SK-N-SH (cell line): Measurements from ENCODE around the gene DTNA. TPM values are rescaled to one million over a fixed set of nuclear protein-coding genes. Genes with fewer than 3 reads are reported as not detected.

ENCODE experiments used
- CTCF ChIA-PET: fragments of 300-600, 350-600 bp; formaldehyde crosslinking; extraction: SDS; loops from one replicate; lab custom pipeline; 2021; lab: Yijun Ruan, JAX
- POLR2A ChIA-PET: fragments of 350-600 bp; sonication (Branson Sonifier 250); formaldehyde crosslinking; extraction: SDS; loops from one replicate; lab custom pipeline; 2020; ENCODE audit warnings: antibody characterized with exemption, inconsistent platforms; lab: Yijun Ruan, JAX
- DNase-seq: peaks from one replicate; pipeline ENCODE4 v3.0.0; 2012
- H2AFZ ChIP-seq: fragments of 200-600 bp; sonication (generic); 2 replicates; pipeline ENCODE4 v1.8.1; 2016; ENCODE audit warnings: antibody characterized with exemption, mild to moderate bottlenecking, low read depth
- H3F3A ChIP-seq: fragments of 200-600 bp; sonication (generic); replicated peaks from 2 replicates; pipeline ENCODE3; 2016; ENCODE audit warnings: antibody characterized with exemption, mild to moderate bottlenecking; ENCODE audit not compliant: insufficient read depth
- H3K27ac ChIP-seq, 2 experiments: fragments of 200-500 bp in 1 of 2; fragments of 200-600 bp in 1 of 2; sonication (Bioruptor generic) in 1 of 2; sonication (generic), shearing (Covaris generic) in 1 of 2; 2 replicates each; pipeline versions ENCODE4 v1.5.1 to v1.6.1; 2014 to 2016; ENCODE audit warnings: low read depth in 2 of 2, inconsistent platforms in 1 of 2, low read length in 1 of 2, mild to moderate bottlenecking in 1 of 2, mixed read lengths in 1 of 2
- H3K27me3 ChIP-seq: fragments of 200-600 bp; sonication (generic), shearing (Covaris generic); 2 replicates; pipeline ENCODE4 v1.6.1; 2016; ENCODE audit warnings: mixed run types; ENCODE audit not compliant: insufficient read depth
- H3K36me3 ChIP-seq, 2 experiments: fragments of 200-500 bp in 1 of 2; fragments of 200-600 bp in 1 of 2; sonication (Bioruptor generic) in 1 of 2; sonication (generic) in 1 of 2; replicated peaks in 1 of 2; 2 replicates each; pipeline versions ENCODE3 to v1.5.1; 2014 to 2016; ENCODE audit warnings: low read length in 1 of 2, mild to moderate bottlenecking in 1 of 2; ENCODE audit not compliant: insufficient read depth in 2 of 2, control insufficient read depth in 1 of 2
- H3K4me1 ChIP-seq, 2 experiments: fragments of 200-500 bp in 1 of 2; fragments of 200-600 bp in 1 of 2; sonication (Bioruptor generic) in 1 of 2; sonication (generic), shearing (Covaris generic) in 1 of 2; 2 replicates each; pipeline versions ENCODE4 v1.5.1 to v1.6.1; 2014 to 2016; ENCODE audit warnings: low read depth in 1 of 2, low read length in 1 of 2, mixed run types in 1 of 2; ENCODE audit not compliant: insufficient read depth in 2 of 2, control insufficient read depth in 1 of 2
- H3K4me2 ChIP-seq: fragments of 200-600 bp; sonication (generic), shearing (Covaris generic); 2 replicates; pipeline ENCODE4 v1.6.1; 2017; ENCODE audit warnings: mixed run types
- H3K4me3 ChIP-seq, 2 experiments: fragments of 200-500 bp in 1 of 2; fragments of 200-600 bp in 1 of 2; sonication (Bioruptor generic) in 1 of 2; sonication (generic), shearing (Covaris generic) in 1 of 2; 2 replicates each; pipeline versions ENCODE4 v1.5.1 to v1.8.1; 2014 to 2016; ENCODE audit warnings: low read depth in 2 of 2, inconsistent platforms in 1 of 2, low read length in 1 of 2, mild to moderate bottlenecking in 1 of 2, mixed read lengths in 1 of 2, moderate library complexity in 1 of 2
- H3K79me2 ChIP-seq: fragments of 200-600 bp; sonication (generic); 2 replicates; pipeline ENCODE4 v1.8.1; 2017; ENCODE audit warnings: mild to moderate bottlenecking; ENCODE audit not compliant: insufficient read depth
- H3K9ac ChIP-seq: fragments of 200-600 bp; sonication (generic); 2 replicates; pipeline ENCODE4 v1.6.1; 2017; ENCODE audit warnings: mixed run types
- H3K9me2 ChIP-seq: fragments of 200-600 bp; sonication (generic); 2 replicates; pipeline ENCODE4 v1.6.1; 2017; ENCODE audit warnings: mixed run types
- H3K9me3 ChIP-seq: fragments of 200-600 bp; sonication (generic); 2 replicates; pipeline ENCODE4 v1.6.1; 2017; ENCODE audit warnings: mixed run types, mild to moderate bottlenecking, moderate library complexity
- H4K20me1 ChIP-seq: fragments of 200-600 bp; sonication (generic); 2 replicates; pipeline ENCODE4 v1.6.1; 2017; ENCODE audit warnings: mild to moderate bottlenecking, mixed run types; ENCODE audit not compliant: insufficient read depth
- CHD2 ChIP-seq: fragments of 150-350 bp; IDR thresholded peaks from 2 replicates; pipeline ENCODE4 v1.6.1; 2018; ENCODE audit warnings: low read length; ENCODE audit not compliant: partially characterized antibody
- CTCF ChIP-seq: fragments of 200-600 bp; sonication (generic); IDR thresholded peaks from 2 replicates; pipeline ENCODE4 v1.6.1; 2017; ENCODE audit warnings: antibody characterized with exemption, mild to moderate bottlenecking, moderate library complexity
- EP300 ChIP-seq, 2 experiments: IDR thresholded peaks; 2 replicates each; pipeline versions ENCODE4 v1.4.0 to v1.6.1; 2012; ENCODE audit warnings: borderline replicate concordance in 1 of 2, low read depth in 1 of 2, low read length in 1 of 2
- FOXJ3 ChIP-seq: sonication (generic); formaldehyde crosslinking; IDR thresholded peaks from 2 replicates; pipeline ENCODE4 v1.5.1; 2020; ENCODE audit warnings: mild to moderate bottlenecking, missing genetic modification reagents
- FOXM1 ChIP-seq: IDR thresholded peaks from 2 replicates; pipeline ENCODE4 v1.4.0; 2012; ENCODE audit warnings: low read depth, mild to moderate bottlenecking
- GATA2 ChIP-seq: sonication (generic); formaldehyde crosslinking; IDR thresholded peaks from 2 replicates; pipeline ENCODE4 v1.5.0; 2020; ENCODE audit warnings: mild to moderate bottlenecking, missing genetic modification reagents
- IRF3 ChIP-seq: fragments of 150-350 bp; IDR thresholded peaks from 2 replicates; pipeline ENCODE4 v1.6.1; 2016; ENCODE audit warnings: mild to moderate bottlenecking, low read depth, low read length
- JUND ChIP-seq: IDR thresholded peaks from 2 replicates; pipeline ENCODE4 v1.4.0; 2012
- MEF2A ChIP-seq: IDR thresholded peaks from 2 replicates; pipeline ENCODE4 v1.4.0; 2012; ENCODE audit warnings: low read depth, borderline replicate concordance
- NFIC ChIP-seq: IDR thresholded peaks from 2 replicates; pipeline ENCODE4 v1.4.0; 2012; ENCODE audit warnings: borderline replicate concordance
- NRF1 ChIP-seq: IDR thresholded peaks from 2 replicates; pipeline ENCODE4 v1.6.1; 2012; ENCODE audit warnings: low read depth, mild to moderate bottlenecking, low read length
- POLR2AphosphoS5 ChIP-seq: IDR thresholded peaks from 2 replicates; pipeline ENCODE4 v1.6.1; 2012; ENCODE audit warnings: low read depth, low read length
- RAD21 ChIP-seq: IDR thresholded peaks from 2 replicates; pipeline ENCODE4 v1.6.1; 2012; ENCODE audit warnings: mild to moderate bottlenecking, low read length
- RCOR1 ChIP-seq: fragments of 150-350 bp; IDR thresholded peaks from 2 replicates; pipeline ENCODE4 v1.6.1; 2017; ENCODE audit warnings: antibody characterized with exemption, low read length
- REST ChIP-seq: IDR thresholded peaks from 2 replicates; pipeline ENCODE4 v1.6.1; 2012; ENCODE audit warnings: mild to moderate bottlenecking, low read depth, low read length, moderate library complexity
- RXRA ChIP-seq: IDR thresholded peaks from 2 replicates; pipeline ENCODE4 v1.4.0; 2012; ENCODE audit warnings: low read depth, mild to moderate bottlenecking, borderline replicate concordance
- TCF12 ChIP-seq: IDR thresholded peaks from 2 replicates; pipeline ENCODE4 v1.4.0; 2012
- USF1 ChIP-seq: IDR thresholded peaks from 2 replicates; pipeline ENCODE4 v1.4.0; 2012; ENCODE audit warnings: low read depth, borderline replicate concordance
- YY1 ChIP-seq: IDR thresholded peaks from 2 replicates; pipeline ENCODE4 v1.4.0; 2012; ENCODE audit warnings: low read depth, mild to moderate bottlenecking
- ZBTB33 ChIP-seq: IDR thresholded peaks from 2 replicates; pipeline ENCODE4 v1.4.0; 2012; ENCODE audit warnings: low read depth, borderline replicate concordance
- WGBS: methylation state at CpG from one replicate; pipeline ENCODE4 v1.1.6; 2017; ENCODE audit warnings: low lambda C conversion rate; 5-methylcytosine and 5-hydroxymethylcytosine counted together
- polyA plus RNA-seq, 3 experiments: library from polyadenylated mRNA; depleted of rRNA; stranded (reverse); fragments of >200 nt; gene quantifications; 2 replicates each; pipeline ENCODE4 v1.2.3, GENCODE V29; 2012

Gene DTNA
- polyA plus RNA-seq, 1 of the 3 experiments (the other 2 are of a cell fraction) = 7.9 TPM

- DNase-seq = no peak
- H3K36me3 ChIP-seq = no peaks in the 10 kb centered on the region
- ChIA-PET POLR2A (no interaction called here), CTCF (interaction anchor here (0.7 to 1.0 kb wide), 2 partner anchors 13 to 25 kb away, joined by 3 to 4 read pairs; no protein-coding TSS in a partner anchor)
- H2AFZ ChIP-seq = no peak overlapping the region
- H3K27me3 ChIP-seq = no peaks in the 10 kb centered on the region
- H3K9me2 ChIP-seq = no peaks in the 10 kb centered on the region
- no peaks in the 10 kb centered on the region for H3K79me2 ChIP-seq
- H3K4me1 ChIP-seq = no peaks in the 10 kb centered on the region
- no peak overlapping the region for H3K4me2 ChIP-seq
- H3K9ac ChIP-seq = no peak overlapping the region
- no peaks in the 10 kb centered on the region for H3F3A ChIP-seq
- H3K4me3 ChIP-seq = no peak overlapping the region
- no peaks in the 10 kb centered on the region for H4K20me1 ChIP-seq
- TF ChIP-seq GATA2 (CRISPR knock-in tag) (no peak), FOXJ3 (CRISPR knock-in tag) (no peak), POLR2AphosphoS5 (no peak), YY1 (no peak), IRF3 (no peak)
- no peak overlapping the region for H3K27ac ChIP-seq
- no peaks in the 10 kb centered on the region for H3K9me3 ChIP-seq
These were observed 131.8 kb downstream of the DTNA start for GRCh38 chr18:34841891-34842290.

- ChIA-PET POLR2A (no interaction called here), CTCF (no interaction called here)
- no peaks in the 10 kb centered on the region for H3F3A ChIP-seq
- no peaks in the 10 kb centered on the region for H3K9me3 ChIP-seq
- peaks cover 0 to 2% of the 10 kb centered on the region in 2 experiments; a peak in 1 of 4 replicates for H3K4me1 ChIP-seq
- no peaks in the 10 kb centered on the region for H4K20me1 ChIP-seq
- 67% methylated on average over 1 of the region's 1 CpG for WGBS
- no peaks in the 10 kb centered on the region for H3K79me2 ChIP-seq
- no peak overlapping the region for H3K9ac ChIP-seq
- no peaks in the 10 kb centered on the region for H3K27me3 ChIP-seq
- DNase-seq = no peak
- H3K4me2 ChIP-seq = no peak overlapping the region
- no peaks in the 10 kb centered on the region for H3K36me3 ChIP-seq
- H3K9me2 ChIP-seq = no peaks in the 10 kb centered on the region
- H3K4me3 ChIP-seq = no peak overlapping the region
- no peak overlapping the region for H2AFZ ChIP-seq
- no peak overlapping the region for H3K27ac ChIP-seq
- no peak for TF ChIP-seq ZBTB33
- TF ChIP-seq NRF1 = no peak
- no peak for TF ChIP-seq EP300 (IDR thresholded peaks at IDR 0.05; ENCODE audit: borderline replicate concordance in 1 of 2, low read depth in 1 of 2, low read length in 1 of 2)
- TF ChIP-seq YY1 = no peak
- TF ChIP-seq REST = no peak
- no peak for TF ChIP-seq RAD21
- TF ChIP-seq FOXM1 = no peak
- TF ChIP-seq CHD2 = no peak
- TF ChIP-seq CTCF = no peak
- TF ChIP-seq NFIC = no peak
- no peak for TF ChIP-seq POLR2AphosphoS5
- TF ChIP-seq USF1 = no peak
- TF ChIP-seq RCOR1 = no peak
- TF ChIP-seq JUND = no peak
- TF ChIP-seq GATA2 (CRISPR knock-in tag) = no peak
- no peak for TF ChIP-seq RXRA
- TF ChIP-seq MEF2A = no peak
- TF ChIP-seq TCF12 = no peak
These were observed 134.0 kb downstream of the DTNA start for GRCh38 chr18:34844072-34844471.
